ENCODE data around the gene FCGR3A. TPM values are rescaled to one million over a fixed set of nuclear protein-coding genes. Genes with fewer than 3 reads are reported as not detected.
"Not testable (repeated sequence)": the region's sequence is repeated elsewhere in the genome, so short reads cannot be mapped to it uniquely, and the experiment has no call there.

The FCGR3A gene
- total and polyA plus RNA-seq, 7 donors, result 7.8 to 30.5 (median 14.4) TPM

- DNase-seq; H3K4me3 ChIP-seq; H3K36me3 ChIP-seq; intact Hi-C loops (cut with DNase I); H3K27me3 ChIP-seq; H3K9me3 ChIP-seq: not testable (repeated sequence)
- 41 to 67% methylated on average over 1 of the region's 1 CpG for WGBS, 2 donors
- Histone ChIP-seq H3K4me1 (peaks cover 0 to 14% (median 6%) of the 10 kb centered on the region in 4 donors), H3K27ac (peak overlapping the region in 3 of 4 donors; percentile 29 to 74 (median 63))
Observed at GRCh38 chr1:161513953-161514352, 35.7 kb downstream of the FCGR3A start.

GRCh38 chr1:161513448-161513780, 36.2 kb downstream of the FCGR3A start:
- H3K27me3 ChIP-seq; H3K4me3 ChIP-seq; intact Hi-C loops (cut with DNase I); DNase-seq; H3K36me3 ChIP-seq; H3K9me3 ChIP-seq: not testable (repeated sequence)
- 13 to 45% methylated on average over 1 of the region's 1 CpG for WGBS, 2 donors
- peak overlapping the region in 3 of 4 donors; percentile 29 to 74 (median 63) for H3K27ac ChIP-seq
- peaks cover 0 to 14% (median 6%) of the 10 kb centered on the region in 4 donors for H3K4me1 ChIP-seq

GRCh38 chr1:161512636-161513447, 36.8 kb downstream of the FCGR3A start:
- H3K4me3 ChIP-seq; H3K36me3 ChIP-seq; intact Hi-C loops (cut with DNase I); H3K27ac ChIP-seq; H3K27me3 ChIP-seq; DNase-seq; H3K9me3 ChIP-seq: not testable (repeated sequence)
- WGBS, 2 donors, result 48 to 73% methylated on average over 5 to 6 of the region's 6 CpGs
- peaks cover 0 to 14% (median 6%) of the 10 kb centered on the region in 4 donors for H3K4me1 ChIP-seq

GRCh38 chr1:161511756-161512060, 37.9 kb downstream of the FCGR3A start:
- TF ChIP-seq POLR2A (IDR thresholded peaks at IDR 0.05), result no peak
- no peak for TF ChIP-seq EP300 (IDR thresholded peaks at IDR 0.05)
- TF ChIP-seq, protein P1, sequence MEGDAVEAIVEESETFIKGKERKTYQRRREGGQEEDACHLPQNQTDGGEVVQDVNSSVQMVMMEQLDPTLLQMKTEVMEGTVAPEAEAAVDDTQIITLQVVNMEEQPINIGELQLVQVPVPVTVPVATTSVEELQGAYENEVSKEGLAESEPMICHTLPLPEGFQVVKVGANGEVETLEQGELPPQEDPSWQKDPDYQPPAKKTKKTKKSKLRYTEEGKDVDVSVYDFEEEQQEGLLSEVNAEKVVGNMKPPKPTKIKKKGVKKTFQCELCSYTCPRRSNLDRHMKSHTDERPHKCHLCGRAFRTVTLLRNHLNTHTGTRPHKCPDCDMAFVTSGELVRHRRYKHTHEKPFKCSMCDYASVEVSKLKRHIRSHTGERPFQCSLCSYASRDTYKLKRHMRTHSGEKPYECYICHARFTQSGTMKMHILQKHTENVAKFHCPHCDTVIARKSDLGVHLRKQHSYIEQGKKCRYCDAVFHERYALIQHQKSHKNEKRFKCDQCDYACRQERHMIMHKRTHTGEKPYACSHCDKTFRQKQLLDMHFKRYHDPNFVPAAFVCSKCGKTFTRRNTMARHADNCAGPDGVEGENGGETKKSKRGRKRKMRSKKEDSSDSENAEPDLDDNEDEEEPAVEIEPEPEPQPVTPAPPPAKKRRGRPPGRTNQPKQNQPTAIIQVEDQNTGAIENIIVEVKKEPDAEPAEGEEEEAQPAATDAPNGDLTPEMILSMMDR (IDR thresholded peaks at IDR 0.05), result no peak
- TF ChIP-seq POLR2AphosphoS5 (IDR thresholded peaks at IDR 0.05), result no peak
- whole genome bisulfite sequencing, 2 donors, result 92 to 93% methylated on average over 7 of the region's 7 CpGs
- Histone ChIP-seq H3K9me3 (no peaks in the 10 kb centered on the region), H3K4me3 (no peak overlapping the region), H3K36me3 (no peaks in the 10 kb centered on the region), H3K27ac (no peak overlapping the region), H3K27me3 (peaks cover 0 to 5% (median 0%) of the 10 kb centered on the region in 3 donors), H3K4me1 (peaks cover 0 to 14% (median 6%) of the 10 kb centered on the region in 4 donors)
- no peak for DNase-seq
- intact Hi-C loops (cut with DNase I), result no loop called here

DNA sequence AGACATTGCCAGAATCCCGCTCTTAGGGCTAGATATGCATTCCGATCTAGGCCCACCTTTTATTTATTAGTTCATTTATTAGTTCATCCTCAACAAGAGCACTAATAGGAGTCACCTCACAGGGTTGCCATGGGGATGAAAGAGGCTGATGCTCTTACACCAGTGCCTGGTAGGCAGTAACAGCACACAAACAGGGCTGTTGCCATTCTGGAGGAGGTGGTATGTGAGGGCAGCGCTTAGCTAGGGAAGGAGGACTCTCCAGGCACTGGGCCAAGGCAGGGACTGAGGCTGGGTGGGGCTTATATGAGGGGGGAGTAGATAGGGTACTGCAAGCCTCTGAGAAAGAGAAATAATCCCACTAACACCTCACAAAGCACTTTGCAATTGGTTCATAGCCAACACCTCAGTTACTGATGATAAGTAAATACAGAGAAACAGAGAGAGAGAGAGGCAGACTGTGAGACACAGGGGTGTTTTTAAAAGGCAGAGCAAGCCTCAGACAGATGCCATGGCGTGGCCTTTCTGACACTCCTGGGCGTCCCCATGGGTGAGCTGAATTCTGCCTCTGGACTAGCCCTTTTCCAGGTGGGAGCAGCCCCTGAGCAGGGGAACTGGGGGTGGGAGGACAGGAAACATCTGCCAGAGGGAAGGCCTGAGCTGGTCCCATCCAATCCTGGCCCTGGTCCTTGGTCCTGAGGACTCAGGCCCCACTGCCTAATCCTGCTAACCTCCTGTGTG, 38.4 kb downstream of the FCGR3A start:
- Histone ChIP-seq H3K9me3 (no peaks in the 10 kb centered on the region), H3K27ac (no peak overlapping the region), H3K4me1 (peaks cover 0 to 14% (median 6%) of the 10 kb centered on the region in 4 donors), H3K36me3 (no peaks in the 10 kb centered on the region), H3K4me3 (no peak overlapping the region), H3K27me3 (peaks cover 0 to 5% (median 0%) of the 10 kb centered on the region in 3 donors)
- intact Hi-C loops (cut with DNase I), result no loop called here
- 70 to 85% methylated on average over 5 of the region's 5 CpGs for WGBS, 2 donors
- no peak for DNase-seq
- TF ChIP-seq, protein P1 (IDR thresholded peaks at IDR 0.05), result no peak

DNA sequence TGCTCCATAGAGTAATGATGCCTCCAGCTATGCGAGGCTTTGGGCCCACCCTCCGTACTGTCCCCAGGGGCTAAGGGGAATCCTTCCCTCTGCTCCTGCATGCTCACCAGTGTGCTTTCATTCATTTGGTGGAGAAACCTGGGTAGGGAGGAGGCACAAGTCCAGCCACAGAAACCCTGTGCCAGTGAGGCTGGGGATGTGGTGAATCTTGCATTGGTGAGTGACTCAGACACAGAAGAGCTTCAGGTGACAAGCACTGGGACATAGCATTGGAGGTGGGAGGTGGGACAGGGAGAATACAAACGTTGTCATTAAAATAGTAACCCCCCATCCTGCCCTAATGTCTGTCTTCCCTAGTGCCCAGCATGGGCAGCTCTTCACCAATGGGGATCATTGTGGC, 39.1 kb downstream of the FCGR3A start:
- intact Hi-C loops (cut with DNase I), result no loop called here
- 82 to 85% methylated on average over 3 of the region's 3 CpGs for WGBS, 2 donors
- Histone ChIP-seq H3K36me3 (no peaks in the 10 kb centered on the region), H3K4me1 (peaks cover 0 to 14% (median 6%) of the 10 kb centered on the region in 4 donors), H3K9me3 (no peaks in the 10 kb centered on the region), H3K27me3 (peaks cover 0 to 7% (median 0%) of the 10 kb centered on the region in 3 donors), H3K27ac (no peak overlapping the region), H3K4me3 (no peak overlapping the region)
- no peak for TF ChIP-seq EP300 (IDR thresholded peaks at IDR 0.05)
- TF ChIP-seq POLR2AphosphoS5 (IDR thresholded peaks at IDR 0.05), result no peak
- no peak for TF ChIP-seq POLR2A (IDR thresholded peaks at IDR 0.05)
- TF ChIP-seq, protein P1 (IDR thresholded peaks at IDR 0.05), result no peak
- DNase-seq, result no peak
